ENCODE measurements around the gene EPS8.

The EPS8 gene

DNA sequence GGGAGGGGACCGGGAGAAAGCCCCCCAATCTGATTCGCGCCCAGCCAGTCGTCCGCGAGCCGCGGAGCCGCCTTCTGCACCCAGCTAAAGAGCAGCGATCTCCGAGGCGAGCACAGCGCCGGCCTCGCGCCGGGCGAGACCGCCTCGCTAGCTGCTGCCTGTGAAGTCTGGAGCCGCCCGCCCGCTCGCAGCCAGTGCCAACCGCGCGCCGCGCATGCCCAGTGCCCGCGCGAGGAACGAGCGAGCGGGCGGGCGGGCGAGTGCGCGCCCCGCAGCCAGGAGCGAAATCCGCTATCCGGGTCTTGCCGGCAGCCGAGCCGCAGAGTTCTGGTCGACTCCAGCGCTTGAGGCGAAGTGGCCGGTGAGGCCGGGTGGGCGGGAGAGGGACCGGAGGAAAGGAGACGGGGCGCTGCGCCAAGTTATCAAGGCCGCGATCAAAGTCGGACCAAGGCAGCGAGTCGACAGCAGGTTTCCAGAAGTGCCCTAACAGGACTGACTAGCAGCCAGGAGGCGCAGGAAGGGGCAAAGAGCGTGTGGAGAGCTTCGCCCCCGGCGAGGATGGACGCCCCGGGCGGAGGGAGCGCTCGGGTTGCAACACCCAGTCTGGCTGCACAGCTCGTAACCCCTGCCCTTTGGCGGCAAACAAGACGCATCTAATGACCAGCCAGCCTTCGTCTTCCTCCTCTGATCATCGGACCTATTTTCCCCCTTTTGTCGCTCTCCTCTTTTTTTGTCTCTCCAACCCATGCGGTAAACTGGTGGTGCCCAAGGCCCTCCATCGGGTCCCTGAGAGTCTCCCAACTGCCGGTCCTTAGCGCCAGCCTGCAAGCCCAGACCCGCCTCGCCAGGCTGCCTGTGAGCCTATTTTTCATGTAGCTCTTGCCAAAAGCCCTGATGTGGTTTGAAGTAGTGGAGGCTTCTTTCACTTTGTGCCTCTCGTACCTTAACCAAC, at the start of gene EPS8:
Gene EPS8, minus strand, starts transcription at position 169 of the 952 bp plus-strand sequence. CDS start 106,437 bp downstream, outside the sequence.
- in situ Hi-C loops (cut with HindIII; ENCODE audit: low sequenced_read_pairs) = no loop called here

DNA sequence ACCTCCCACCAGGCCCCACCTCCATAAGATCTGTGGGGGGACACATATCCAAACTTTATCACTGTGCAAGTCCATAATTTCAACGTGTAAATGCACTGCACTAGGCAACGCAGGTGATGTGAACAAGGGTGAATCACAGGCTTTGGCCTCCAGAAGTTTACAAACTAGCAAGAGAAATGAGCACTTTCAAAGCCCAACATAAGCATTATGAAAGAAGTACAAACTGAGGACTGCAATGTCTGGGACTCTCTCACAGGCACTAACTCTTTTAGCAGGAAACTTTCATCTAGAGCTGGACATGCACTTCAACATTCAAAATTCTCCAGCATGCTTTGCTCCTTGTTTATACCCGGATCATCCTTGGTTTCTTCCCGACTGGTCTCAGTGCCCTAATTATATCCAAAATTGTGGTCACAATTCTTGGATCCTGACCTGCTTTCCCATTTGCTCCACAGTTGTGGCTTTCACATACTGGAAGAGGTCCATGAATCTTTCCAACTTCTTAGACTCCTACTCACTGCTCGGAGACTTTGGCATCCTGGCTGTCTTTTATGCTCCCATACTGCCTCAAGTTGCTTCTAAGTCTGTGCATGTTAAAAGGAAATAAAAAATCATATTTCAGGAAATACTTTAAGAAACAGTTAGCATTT, 48.1 kb upstream of the EPS8 start:
- in situ Hi-C loops (cut with HindIII; ENCODE audit: low sequenced_read_pairs) = loop anchor here (25.0 kb wide), 1 partner anchor 275 kb away; no protein-coding TSS in a partner anchor

GRCh38 chr12:15834575-15834974, 45.4 kb upstream of the EPS8 start:
- in situ Hi-C loops (cut with HindIII; ENCODE audit: low sequenced_read_pairs) = loop anchor here (25.0 kb wide), 1 partner anchor 272 kb away; no protein-coding TSS in a partner anchor

DNA sequence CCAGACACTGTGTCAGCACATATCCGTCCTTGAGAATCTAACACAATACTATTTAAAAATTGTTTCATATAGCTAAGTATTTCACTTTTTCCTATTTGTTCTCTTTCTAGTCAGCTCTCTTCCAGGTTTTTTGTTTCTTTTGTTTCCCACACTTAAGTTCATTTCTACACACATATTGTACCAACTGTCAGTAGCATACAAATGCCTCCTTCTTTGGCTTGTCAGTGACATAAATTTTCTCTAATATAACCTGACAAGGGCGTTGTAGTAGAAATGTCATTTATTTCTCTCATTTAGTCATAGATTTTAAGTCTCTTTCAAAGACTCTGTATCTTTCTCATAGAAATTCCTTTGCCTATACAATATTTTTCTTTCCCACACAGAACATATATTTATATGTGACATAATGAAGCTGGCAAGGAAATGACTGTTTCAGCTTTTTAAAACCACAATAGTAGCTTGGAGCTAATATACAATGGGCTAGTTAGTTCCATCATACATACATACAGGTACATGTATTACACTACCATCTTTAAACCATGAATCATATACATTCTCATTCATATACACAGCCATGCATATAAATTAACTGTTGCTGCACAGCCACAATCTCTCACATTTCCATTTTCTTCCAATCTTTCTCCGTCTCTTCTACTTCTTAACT, 42.3 kb upstream of the EPS8 start:
- in situ Hi-C loops (cut with HindIII; ENCODE audit: low sequenced_read_pairs) = loop anchor here (25.0 kb wide), 1 partner anchor 269 kb away; no protein-coding TSS in a partner anchor

DNA sequence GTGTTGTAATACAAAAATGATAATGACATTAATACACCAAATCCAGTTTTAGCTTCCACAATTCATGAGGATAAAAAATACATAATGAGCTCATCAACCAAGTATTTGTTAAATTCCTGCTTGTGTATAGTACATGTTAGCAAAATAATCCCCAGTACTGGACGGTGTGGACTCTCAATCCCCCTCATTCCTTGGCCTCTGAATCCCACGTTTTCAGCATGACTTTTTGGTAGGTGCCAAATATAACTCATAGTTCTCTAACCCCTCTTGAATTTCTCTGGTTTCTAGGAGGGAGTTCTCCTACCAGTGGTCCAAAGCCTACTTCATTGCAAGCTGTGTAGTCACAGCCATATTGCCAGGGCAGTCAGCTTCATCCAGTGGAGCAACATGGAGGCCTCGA, 41.4 kb upstream of the EPS8 start:
- in situ Hi-C loops (cut with HindIII; ENCODE audit: low sequenced_read_pairs) = loop anchor here (25.0 kb wide), 1 partner anchor 268 kb away; no protein-coding TSS in a partner anchor

DNA sequence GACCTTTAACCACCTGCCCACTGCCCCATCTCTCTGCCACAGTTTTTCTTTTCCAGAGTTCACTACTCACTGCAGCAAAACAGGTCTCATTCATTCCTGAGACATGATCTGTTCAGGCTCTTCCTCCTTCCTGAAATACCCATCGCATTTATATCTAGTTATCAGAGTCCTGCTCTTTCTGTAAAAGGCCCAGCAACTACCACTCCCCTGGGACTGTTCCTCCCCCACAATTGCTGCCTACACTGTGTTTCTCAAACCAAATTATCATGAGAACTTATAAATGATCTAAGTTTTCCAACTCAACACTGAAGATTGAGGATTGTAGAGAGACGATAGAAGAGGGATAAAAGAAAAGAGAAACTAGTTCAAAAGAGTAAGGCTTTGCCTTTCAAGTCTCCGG, 40.8 kb upstream of the EPS8 start:
- in situ Hi-C loops (cut with HindIII; ENCODE audit: low sequenced_read_pairs) = loop anchor here (25.0 kb wide), 1 partner anchor 268 kb away; no protein-coding TSS in a partner anchor

DNA sequence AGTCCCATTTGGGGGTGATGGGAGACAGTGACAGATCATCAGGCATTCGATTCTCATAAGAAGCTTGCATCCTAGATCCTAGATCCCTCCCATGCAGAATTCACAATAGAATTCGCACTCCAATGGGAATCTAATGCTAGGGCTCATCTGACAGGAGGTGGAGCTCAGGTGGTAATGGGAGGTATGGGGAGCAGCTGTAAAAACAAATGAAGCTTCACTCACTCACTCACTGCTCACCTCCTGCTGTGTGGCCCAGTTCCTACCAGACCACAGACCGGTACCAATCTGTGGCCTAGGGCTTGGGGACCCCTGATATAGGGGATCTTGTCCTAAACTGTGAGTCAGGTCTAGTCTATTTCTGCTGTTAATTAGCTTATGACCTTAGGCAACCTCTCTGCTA, 40.1 kb upstream of the EPS8 start:
- in situ Hi-C loops (cut with HindIII; ENCODE audit: low sequenced_read_pairs) = loop anchor here (25.0 kb wide), 1 partner anchor 267 kb away; no protein-coding TSS in a partner anchor

DNA sequence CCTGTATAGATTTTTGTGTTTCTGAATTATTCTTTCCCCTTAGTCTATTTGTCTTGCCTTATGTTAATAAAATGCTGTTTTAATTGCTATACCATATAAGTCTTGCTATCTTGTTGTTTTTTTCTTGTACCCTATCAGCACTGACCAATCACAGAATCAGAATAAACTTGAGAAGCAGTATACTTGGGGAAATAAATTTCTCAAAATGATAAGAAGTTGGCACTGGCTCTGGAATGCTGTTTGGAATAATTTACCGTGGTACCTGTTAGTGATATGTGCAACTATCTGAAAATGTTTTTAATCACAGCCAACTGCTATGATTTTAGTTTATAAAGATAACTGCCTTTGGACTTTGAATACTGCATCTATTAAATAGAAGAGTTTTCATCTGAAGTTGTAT, 37.9 kb upstream of the EPS8 start:
- in situ Hi-C loops (cut with HindIII; ENCODE audit: low sequenced_read_pairs) = loop anchor here (25.0 kb wide), 1 partner anchor 265 kb away; no protein-coding TSS in a partner anchor

GRCh38 chr12:15824516-15824915, 35.3 kb upstream of the EPS8 start:
- in situ Hi-C loops (cut with HindIII; ENCODE audit: low sequenced_read_pairs) = no loop called here

GRCh38 chr12:15823360-15824128, 34.4 kb upstream of the EPS8 start:
- in situ Hi-C loops (cut with HindIII; ENCODE audit: low sequenced_read_pairs) = no loop called here

GRCh38 chr12:15819644-15820437, 30.7 kb upstream of the EPS8 start:
- in situ Hi-C loops (cut with HindIII; ENCODE audit: low sequenced_read_pairs) = no loop called here

- in situ Hi-C loops (cut with HindIII; ENCODE audit: low sequenced_read_pairs) = no loop called here
Measured at GRCh38 chr12:15818418-15818817, 29.2 kb upstream of the EPS8 start.

GRCh38 chr12:15815730-15816129, 26.5 kb upstream of the EPS8 start:
- in situ Hi-C loops (cut with HindIII; ENCODE audit: low sequenced_read_pairs) = no loop called here

DNA sequence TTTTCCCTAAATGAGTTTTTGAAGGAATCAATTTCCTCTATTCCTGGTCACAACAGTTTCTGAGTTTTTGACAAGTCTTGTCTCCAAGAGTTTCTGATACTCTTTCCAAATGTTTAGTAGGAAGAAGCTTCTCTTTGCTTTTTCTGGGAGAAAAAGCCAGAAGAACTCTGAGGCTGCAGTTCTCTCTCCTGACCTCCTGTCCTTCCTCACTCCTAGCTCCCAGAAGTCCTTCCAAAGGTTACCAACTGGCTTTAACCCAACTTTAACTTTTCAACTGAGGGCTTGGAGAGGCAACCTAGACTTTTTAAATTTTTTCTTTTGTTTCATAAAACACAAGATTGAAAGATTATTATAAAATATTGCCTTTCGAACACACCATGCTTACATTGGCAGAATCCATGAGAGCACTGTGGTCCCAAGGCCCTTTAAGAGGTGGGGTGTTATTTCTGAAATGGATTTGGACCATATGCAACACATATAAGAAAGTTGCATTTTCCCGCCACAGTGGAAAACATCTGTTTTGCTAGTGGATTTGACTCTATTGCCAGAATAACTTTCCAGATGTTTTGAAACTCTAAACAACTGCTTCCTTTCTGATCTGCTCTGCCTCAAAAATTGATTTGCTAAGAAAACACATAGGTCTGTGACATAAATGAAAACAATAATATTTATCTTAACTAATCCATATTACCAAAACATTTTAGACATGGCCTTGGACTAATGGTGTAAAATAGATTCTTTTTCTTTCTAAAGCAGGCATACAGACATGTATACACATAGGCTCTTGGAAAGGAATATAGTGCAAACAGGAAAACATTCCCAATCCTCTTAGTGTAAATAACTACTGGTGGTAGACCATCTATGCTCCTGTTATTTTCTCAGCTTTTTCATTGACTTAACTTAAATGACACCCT, 22.3 kb upstream of the EPS8 start:
- in situ Hi-C loops (cut with HindIII; ENCODE audit: low sequenced_read_pairs) = no loop called here

DNA sequence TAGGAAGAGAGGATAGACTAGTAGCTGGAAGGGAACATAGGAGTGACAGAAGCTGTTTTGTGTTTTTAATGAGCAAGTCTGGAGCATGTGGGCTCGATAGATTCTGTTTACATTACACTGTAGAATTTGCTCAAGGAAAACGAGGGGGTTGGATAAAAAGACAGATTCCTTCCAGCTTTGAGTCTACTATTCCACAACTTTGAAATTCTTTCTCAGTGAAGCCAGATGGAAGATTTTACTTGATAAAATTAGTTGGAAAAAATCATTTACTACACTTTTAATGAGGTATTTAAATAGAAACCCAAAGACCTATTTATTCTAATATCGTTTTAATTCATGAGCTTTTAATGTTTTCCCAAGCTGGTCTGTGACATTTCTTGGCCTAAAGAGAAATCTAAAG, 19.5 kb upstream of the EPS8 start:
- in situ Hi-C loops (cut with HindIII; ENCODE audit: low sequenced_read_pairs) = no loop called here

DNA sequence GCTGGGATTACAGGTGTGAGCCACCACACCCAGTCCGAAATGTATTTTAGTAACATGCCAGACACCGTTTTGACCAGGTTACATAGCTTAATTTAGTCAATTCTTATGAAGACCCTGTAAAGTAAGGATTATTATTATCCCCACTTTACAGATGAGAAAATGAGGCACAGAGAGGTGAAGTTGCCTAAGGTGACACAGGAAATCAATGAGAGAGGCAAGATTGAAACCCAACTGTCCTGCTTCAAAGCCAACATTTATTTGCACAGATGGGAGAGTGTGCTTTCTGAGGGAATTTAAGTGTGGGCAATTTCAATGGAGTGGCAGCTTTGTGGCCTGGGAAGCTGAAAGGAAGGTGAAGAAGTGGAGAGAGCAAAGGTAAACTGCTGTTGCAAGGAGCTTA, 19.1 kb upstream of the EPS8 start:
- in situ Hi-C loops (cut with HindIII; ENCODE audit: low sequenced_read_pairs) = no loop called here

- in situ Hi-C loops (cut with HindIII; ENCODE audit: low sequenced_read_pairs) = no loop called here
Measured at GRCh38 chr12:15806826-15807225, 17.6 kb upstream of the EPS8 start.

Data from DLD1 (cell line).